NCI-H524 treated with DMSO at 0.1 percent for 48 hours (cell line): ENCODE measurements around the gene EXOSC7.
"Not testable (repeated sequence)": the region's sequence is repeated elsewhere in the genome, so short reads cannot be mapped to it uniquely, and the experiment has no call there.

Experiments used
- DNase-seq: peaks from one replicate; lab custom pipeline; 2025; lab: John Stamatoyannopoulos, UW

The EXOSC7 gene

GRCh38 chr3:44962621-44963393, 13.2 kb upstream of the EXOSC7 start:
- DNase-seq = no peak

GRCh38 chr3:44963571-44964325, 12.3 kb upstream of the EXOSC7 start:
- no peak for DNase-seq

- no peak for DNase-seq
Measured at GRCh38 chr3:44965165-44965564, 10.9 kb upstream of the EXOSC7 start.

GRCh38 chr3:44966795-44967278, 9.2 kb upstream of the EXOSC7 start:
- no peak for DNase-seq

GRCh38 chr3:44968447-44968858, 7.6 kb upstream of the EXOSC7 start:
- DNase-seq = no peak

- DNase-seq = no peak
Measured at GRCh38 chr3:44969154-44969827, 6.8 kb upstream of the EXOSC7 start.

GRCh38 chr3:44969828-44970179, 6.2 kb upstream of the EXOSC7 start:
- DNase-seq = no peak

GRCh38 chr3:44970926-44971490, 5.0 kb upstream of the EXOSC7 start:
- DNase-seq = no peak

- DNase-seq = no peak
Measured at GRCh38 chr3:44974416-44974815, 1.6 kb upstream of the EXOSC7 start.

- no peak for DNase-seq
Measured at GRCh38 chr3:44981220-44981619, 5.2 kb downstream of the EXOSC7 start.

- no peak for DNase-seq
Measured at GRCh38 chr3:44981751-44982150, 5.7 kb downstream of the EXOSC7 start.

GRCh38 chr3:44982817-44983216, 6.8 kb downstream of the EXOSC7 start:
- no peak for DNase-seq

- DNase-seq = no peak
Measured at GRCh38 chr3:44983484-44983941, 7.5 kb downstream of the EXOSC7 start.

- no peak for DNase-seq
Measured at GRCh38 chr3:44984335-44984734, 8.3 kb downstream of the EXOSC7 start.

- not testable (repeated sequence) for DNase-seq
Measured at GRCh38 chr3:44986330-44986729, 10.3 kb downstream of the EXOSC7 start.

- no peak for DNase-seq
Measured at GRCh38 chr3:44987332-44987731, 11.3 kb downstream of the EXOSC7 start.

- no peak for DNase-seq
Measured at GRCh38 chr3:44988073-44988472, 12.0 kb downstream of the EXOSC7 start.

GRCh38 chr3:44989141-44989540, 13.1 kb downstream of the EXOSC7 start:
- DNase-seq = no peak

- DNase-seq = no peak
Measured at GRCh38 chr3:44989636-44990373, 13.8 kb downstream of the EXOSC7 start.

- DNase-seq = no peak
Measured at GRCh38 chr3:44991326-44991725, 15.3 kb downstream of the EXOSC7 start.
